Left renal cortex interstitium (tissue), 4 donors: ENCODE results near the gene SNCA. TPM values are rescaled to one million over a fixed set of nuclear protein-coding genes. Genes with fewer than 3 reads are reported as not detected.
A peak's percentile ranks its signal among the peaks of the same experiment; 100 is the strongest.

Experiments
- DNase-seq, 4 donors: peaks; one replicate each; pipeline ENCODE4 v3.0.0-alpha.2; 2013; ENCODE audit warnings: low read depth in 4 of 4, low spot score in 2 of 4, missing footprints in 1 of 4
- polyA plus RNA-seq, 4 donors: library from polyadenylated mRNA; unstranded; fragments of 120-200 nt; gene quantifications; one replicate each; pipeline ENCODE4 v1.2.1, GENCODE V29; 2013; ENCODE audit not compliant: insufficient read length in 4 of 4

SNCA gene
- polyA plus RNA-seq, 4 donors, result 45.8 to 66.9 (median 49.7) TPM

- DNase-seq, result no peak
These were observed 79.7 kb downstream of the SNCA start for GRCh38 chr4:89757154-89757719.

GRCh38 chr4:89755220-89755619, 81.7 kb downstream of the SNCA start:
- DNase-seq, result no peak

GRCh38 chr4:89754531-89754930, 82.4 kb downstream of the SNCA start:
- DNase-seq, result no peak

- peak in 2 of 4 donors; percentile 24 to 27 for DNase-seq
These were observed 83.3 kb downstream of the SNCA start for GRCh38 chr4:89753601-89754066.

- peak; percentile 48 to 77 (median 70) for DNase-seq
These were observed 83.9 kb downstream of the SNCA start for GRCh38 chr4:89752932-89753598.

GRCh38 chr4:89751416-89751815, 85.5 kb downstream of the SNCA start:
- DNase-seq, result no peak

- DNase-seq, result no peak
These were observed 90.6 kb downstream of the SNCA start for GRCh38 chr4:89746377-89746776.

- no peak for DNase-seq
These were observed 91.3 kb downstream of the SNCA start for GRCh38 chr4:89745708-89746107.

- DNase-seq, result no peak
These were observed 92.0 kb downstream of the SNCA start for GRCh38 chr4:89744914-89745313.

- DNase-seq, result no peak
These were observed 95.2 kb downstream of the SNCA start for GRCh38 chr4:89741768-89742167.

GRCh38 chr4:89739311-89739988, 97.5 kb downstream of the SNCA start:
- DNase-seq, result no peak

- no peak for DNase-seq
These were observed 99.1 kb downstream of the SNCA start for GRCh38 chr4:89737888-89738287.

- DNase-seq, result no peak
These were observed 103.0 kb downstream of the SNCA start for GRCh38 chr4:89733946-89734345.

- no peak for DNase-seq
These were observed 109.7 kb downstream of the SNCA start for GRCh38 chr4:89727238-89727637.

GRCh38 chr4:89725268-89725667, 111.7 kb downstream of the SNCA start:
- no peak for DNase-seq

GRCh38 chr4:89724716-89725115, 112.2 kb downstream of the SNCA start:
- no peak for DNase-seq

- no peak for DNase-seq
These were observed 113.9 kb downstream of the SNCA start for GRCh38 chr4:89723096-89723495.

GRCh38 chr4:89722517-89722916, 114.4 kb downstream of the SNCA start:
- no peak for DNase-seq

- DNase-seq, result no peak
These were observed 116.0 kb downstream of the SNCA start for GRCh38 chr4:89720981-89721380.

GRCh38 chr4:89719536-89720090, 117.3 kb downstream of the SNCA start:
- no peak for DNase-seq

- no peak for DNase-seq
These were observed 120.1 kb downstream of the SNCA start for GRCh38 chr4:89716893-89717292.

GRCh38 chr4:89715631-89716030, 121.3 kb downstream of the SNCA start:
- DNase-seq, result no peak
